Chondrocyte (in vitro differentiated cells): Measurements from ENCODE around the gene ARHGAP24. TPM values are rescaled to one million over a fixed set of nuclear protein-coding genes. Genes with fewer than 3 reads are reported as not detected.

ENCODE experiments used
- DNase-seq: peaks from one replicate; pipeline ENCODE4 v3.0.0; 2021; ENCODE audit warnings: mixed read lengths, low spot score
- H3K27ac Mint-ChIP-seq: one replicate; pipeline ENCODE4 v1.8.0; 2021; ENCODE audit warnings: mild to moderate bottlenecking, moderate library complexity, mixed read lengths; ENCODE audit not compliant: unreplicated experiment
- H3K27me3 Mint-ChIP-seq: 2 replicates; pipeline ENCODE4 v1.8.0; 2021; ENCODE audit warnings: low read depth, mixed read lengths
- H3K36me3 Mint-ChIP-seq: 2 replicates; pipeline ENCODE4 v1.8.0; 2021; ENCODE audit warnings: low read depth, mixed read lengths
- H3K4me1 Mint-ChIP-seq: 2 replicates; pipeline ENCODE4 v1.8.0; 2021; ENCODE audit warnings: low read depth, mild to moderate bottlenecking, mixed read lengths
- H3K4me3 Mint-ChIP-seq: one replicate; pipeline ENCODE4 v1.8.0; 2021; ENCODE audit warnings: mild to moderate bottlenecking, moderate library complexity, mixed read lengths; ENCODE audit not compliant: unreplicated experiment
- H3K9me3 Mint-ChIP-seq: 2 replicates; pipeline ENCODE4 v1.8.0; 2021; ENCODE audit warnings: low read depth, mixed read lengths
- total RNA-seq: library from RNA; stranded (reverse); gene quantifications from 3 replicates; pipeline ENCODE4 v1.2.1, GENCODE V29; 2021
- TF ChIP-seq, protein P1 (sequence below): fragments of 200-600 bp; sonication (generic); IDR thresholded peaks from 2 replicates; pipeline ENCODE4 v1.5.0; 2021; ENCODE audit warnings: antibody characterized with exemption, mild to moderate bottlenecking, moderate library complexity

ARHGAP24 gene
- total RNA-seq, 1 donor from 2014 or later: 22.0 TPM

DNA sequence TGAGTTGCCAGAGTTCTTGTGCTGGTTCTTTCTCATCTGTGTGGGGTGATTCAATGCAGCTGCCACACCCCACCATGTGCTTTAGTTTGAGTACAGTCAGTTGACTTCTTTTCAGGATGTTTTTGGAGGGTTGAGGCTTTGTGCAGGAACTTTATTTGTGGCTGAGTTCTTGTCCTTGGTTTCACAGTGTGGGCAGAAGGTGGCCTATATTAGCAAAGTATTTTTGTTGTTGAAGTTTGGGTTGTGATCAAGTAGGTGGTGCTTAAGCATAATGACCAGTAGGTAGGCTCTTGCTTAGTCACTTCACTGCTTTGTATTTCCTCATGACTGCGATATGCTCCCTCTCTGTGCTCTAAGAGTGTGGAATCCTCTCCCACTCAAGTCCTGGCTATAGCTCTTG, 80.3 kb downstream of the ARHGAP24 start:
- TF ChIP-seq, protein P1, sequence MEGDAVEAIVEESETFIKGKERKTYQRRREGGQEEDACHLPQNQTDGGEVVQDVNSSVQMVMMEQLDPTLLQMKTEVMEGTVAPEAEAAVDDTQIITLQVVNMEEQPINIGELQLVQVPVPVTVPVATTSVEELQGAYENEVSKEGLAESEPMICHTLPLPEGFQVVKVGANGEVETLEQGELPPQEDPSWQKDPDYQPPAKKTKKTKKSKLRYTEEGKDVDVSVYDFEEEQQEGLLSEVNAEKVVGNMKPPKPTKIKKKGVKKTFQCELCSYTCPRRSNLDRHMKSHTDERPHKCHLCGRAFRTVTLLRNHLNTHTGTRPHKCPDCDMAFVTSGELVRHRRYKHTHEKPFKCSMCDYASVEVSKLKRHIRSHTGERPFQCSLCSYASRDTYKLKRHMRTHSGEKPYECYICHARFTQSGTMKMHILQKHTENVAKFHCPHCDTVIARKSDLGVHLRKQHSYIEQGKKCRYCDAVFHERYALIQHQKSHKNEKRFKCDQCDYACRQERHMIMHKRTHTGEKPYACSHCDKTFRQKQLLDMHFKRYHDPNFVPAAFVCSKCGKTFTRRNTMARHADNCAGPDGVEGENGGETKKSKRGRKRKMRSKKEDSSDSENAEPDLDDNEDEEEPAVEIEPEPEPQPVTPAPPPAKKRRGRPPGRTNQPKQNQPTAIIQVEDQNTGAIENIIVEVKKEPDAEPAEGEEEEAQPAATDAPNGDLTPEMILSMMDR: no peak
- peaks cover 9% of the 10 kb centered on the region for H3K4me1 Mint-ChIP-seq
- peaks cover 23% of the 10 kb centered on the region for H3K9me3 Mint-ChIP-seq
- H3K27ac Mint-ChIP-seq: no peak overlapping the region
- no peak for DNase-seq
- H3K36me3 Mint-ChIP-seq: peaks cover 8% of the 10 kb centered on the region
- H3K27me3 Mint-ChIP-seq: peaks cover 3% of the 10 kb centered on the region
- no peak overlapping the region for H3K4me3 Mint-ChIP-seq

DNA sequence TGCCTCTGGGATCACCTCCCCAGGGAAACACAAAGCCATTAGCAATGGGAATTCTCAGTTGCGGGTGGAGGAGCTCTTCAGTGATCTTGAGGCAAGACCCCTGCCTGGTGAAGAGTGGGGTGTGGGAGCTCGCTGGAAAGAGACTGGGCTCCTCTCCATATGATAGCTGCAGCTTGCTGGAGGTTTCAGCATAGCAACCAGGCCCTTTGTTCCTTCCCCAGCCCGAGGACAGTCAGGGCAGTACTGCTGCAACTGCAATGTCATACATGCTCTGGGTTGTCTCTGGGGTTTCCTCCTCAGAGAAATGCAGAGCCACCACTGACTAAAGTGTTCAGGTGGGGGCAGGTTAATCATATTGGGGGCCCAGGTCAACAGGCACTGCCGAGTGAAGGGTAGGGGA, 81.3 kb downstream of the ARHGAP24 start:
- H3K9me3 Mint-ChIP-seq: peaks cover 23% of the 10 kb centered on the region
- peaks cover 3% of the 10 kb centered on the region for H3K27me3 Mint-ChIP-seq
- peaks cover 3% of the 10 kb centered on the region for H3K4me1 Mint-ChIP-seq
- TF ChIP-seq, protein P1: no peak
- H3K36me3 Mint-ChIP-seq: peaks cover 8% of the 10 kb centered on the region
- DNase-seq: no peak
- no peak overlapping the region for H3K27ac Mint-ChIP-seq
- H3K4me3 Mint-ChIP-seq: no peak overlapping the region

DNA sequence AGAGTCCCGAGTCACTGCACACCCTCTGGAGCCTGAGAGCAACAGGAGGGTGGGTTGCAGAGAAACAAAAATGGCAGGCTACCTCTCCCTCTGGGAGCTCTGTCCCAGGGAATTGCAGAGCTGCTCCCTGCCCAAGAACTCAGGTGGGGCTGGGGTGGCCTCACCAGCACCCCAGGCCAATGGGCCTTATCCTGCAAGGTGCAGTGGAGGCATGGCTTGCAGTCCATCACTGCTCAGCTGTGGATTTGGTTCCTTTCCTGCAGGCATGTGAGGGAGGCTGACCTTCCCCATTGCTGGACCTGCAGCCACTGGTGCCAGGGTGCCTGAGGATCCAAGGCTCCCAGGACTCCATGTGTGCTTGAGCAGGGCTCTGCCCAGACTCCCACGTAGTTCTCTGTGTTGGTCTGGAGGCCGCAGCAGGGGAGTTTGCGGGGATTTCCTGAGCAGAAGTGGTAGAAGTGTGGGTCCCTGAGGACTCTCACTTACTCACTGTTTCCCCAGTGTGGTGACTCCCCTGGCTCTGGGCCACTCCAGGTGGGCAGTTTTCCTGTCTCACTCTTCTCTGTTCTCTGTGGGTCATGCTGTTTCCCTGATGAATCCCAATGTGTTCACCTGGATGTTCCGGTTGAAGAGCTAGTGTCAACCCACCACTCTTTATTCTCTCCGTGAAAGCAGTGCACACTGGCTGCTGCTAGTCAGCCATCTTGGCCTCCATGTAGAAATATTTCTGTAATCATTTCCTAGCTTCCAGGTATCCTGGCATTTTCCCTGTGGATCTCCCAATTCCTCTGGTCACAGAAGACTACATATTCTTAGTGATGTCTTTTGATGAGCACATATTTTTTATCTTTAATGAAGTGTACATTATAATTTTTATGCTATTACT, 82.3 kb downstream of the ARHGAP24 start:
- DNase-seq: no peak
- H3K36me3 Mint-ChIP-seq: peaks cover 4% of the 10 kb centered on the region
- H3K4me1 Mint-ChIP-seq: peaks cover 3% of the 10 kb centered on the region
- TF ChIP-seq, protein P1: no peak
- no peak overlapping the region for H3K4me3 Mint-ChIP-seq
- no peak overlapping the region for H3K27ac Mint-ChIP-seq
- peaks cover 3% of the 10 kb centered on the region for H3K27me3 Mint-ChIP-seq
- H3K9me3 Mint-ChIP-seq: peaks cover 17% of the 10 kb centered on the region

DNA sequence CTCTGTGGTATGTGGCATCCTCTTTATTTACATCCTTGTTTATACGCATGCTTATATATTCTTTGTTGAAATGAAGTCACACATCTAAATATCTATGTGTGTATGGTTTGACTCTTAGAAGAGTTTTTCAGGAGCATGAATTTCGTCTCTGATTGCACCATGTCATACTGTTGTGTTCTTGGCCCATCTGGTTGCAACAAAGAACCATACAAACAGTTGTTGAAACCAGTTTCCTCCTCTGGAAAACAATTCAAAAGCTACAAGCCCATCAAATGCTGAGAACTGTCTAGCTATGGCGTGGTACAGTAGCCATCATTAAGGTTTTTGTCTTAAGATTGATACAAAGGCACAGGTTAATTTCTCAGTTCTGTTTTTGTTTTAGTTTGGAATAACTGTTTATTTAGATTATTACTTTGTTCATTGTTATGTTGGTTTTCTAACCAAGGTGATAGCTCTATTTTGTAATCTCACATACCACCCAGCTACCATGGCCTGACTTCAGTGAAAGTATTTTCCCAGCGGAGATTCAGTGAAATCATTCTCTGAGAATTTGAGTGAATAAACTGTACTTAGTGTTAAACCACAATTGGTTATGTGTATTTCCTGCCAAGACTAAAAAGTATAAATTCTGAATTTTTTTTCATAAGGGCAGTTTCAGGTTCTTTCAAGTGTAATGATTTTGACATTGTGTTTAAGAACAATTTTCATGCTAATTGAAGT, 91.0 kb downstream of the ARHGAP24 start:
- Mint-ChIP-seq H3K4me3 (no peak overlapping the region), H3K36me3 (no peaks in the 10 kb centered on the region), H3K9me3 (peaks cover 3% of the 10 kb centered on the region), H3K27me3 (no peaks in the 10 kb centered on the region), H3K27ac (no peak overlapping the region), H3K4me1 (no peaks in the 10 kb centered on the region)
- no peak for DNase-seq
- TF ChIP-seq, protein P1: no peak

DNA sequence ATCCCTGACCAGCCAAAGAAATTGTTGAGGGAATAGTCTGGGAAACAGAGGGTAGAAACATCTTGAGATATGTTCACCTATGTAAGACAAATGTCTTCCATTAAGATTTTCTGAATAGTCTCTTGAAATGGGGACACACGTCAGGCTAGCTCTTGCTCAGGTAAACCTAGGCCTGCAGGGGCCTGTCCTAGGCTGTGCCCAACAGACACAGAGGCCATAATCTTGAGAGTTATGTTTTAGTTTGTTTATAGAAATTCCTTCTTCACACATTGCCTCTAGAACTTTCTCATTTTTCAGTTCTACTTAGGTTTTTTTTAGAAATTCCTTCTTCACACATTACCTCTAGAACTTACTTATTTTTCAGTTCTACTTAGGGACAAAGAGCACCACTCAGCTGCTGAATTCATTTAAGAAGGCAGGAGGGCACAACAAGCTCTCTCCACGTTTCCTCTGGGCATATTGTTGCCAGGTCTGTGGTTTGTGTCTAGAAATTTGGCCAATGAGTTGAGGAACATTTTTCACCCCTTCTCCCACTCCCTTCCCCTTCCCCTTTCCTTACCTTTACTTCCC, 94.9 kb downstream of the ARHGAP24 start:
- Mint-ChIP-seq H3K4me3 (no peak overlapping the region), H3K4me1 (no peaks in the 10 kb centered on the region), H3K36me3 (no peaks in the 10 kb centered on the region), H3K9me3 (no peaks in the 10 kb centered on the region), H3K27me3 (no peaks in the 10 kb centered on the region), H3K27ac (no peak overlapping the region)
- DNase-seq: no peak
- TF ChIP-seq, protein P1: no peak
